ENCODE data around the gene FBN2. TPM values are rescaled to one million over a fixed set of nuclear protein-coding genes. Genes with fewer than 3 reads are reported as not detected.

Gene FBN2
- total and polyA plus RNA-seq, 2 of the 4 experiments (the other 2 are of a cell fraction) = 26.7 to 69.0 TPM

GRCh38 chr5:128574041-128574440 lies 36.0 kb upstream of the FBN2 start:
- DNase-seq = peak; percentile 56
- Histone ChIP-seq H2BK15ac (ENCODE audit: low read depth, low read length) (peak overlapping the region; percentile 47; the same call in 1 of the 3 replicates), H3K14ac (replicated peaks; ENCODE audit: low read depth, low read length) (no peak overlapping the region), H3K23ac (ENCODE audit: low read depth, low read length) (no peak overlapping the region), H2BK5ac (ENCODE audit: low read depth, low read length, poor library complexity, severe bottlenecking) (peak overlapping the region; percentile 18), H3K9me1 (ENCODE audit: insufficient read depth, low read length) (peaks cover 3% of the 10 kb centered on the region), H3K27me3 (ENCODE audit: control insufficient read depth, insufficient read depth, low read length) (no peaks in the 10 kb centered on the region), H2BK20ac (ENCODE audit: low read depth, low read length) (peak overlapping the region; percentile 72), H3K4me3 (ENCODE audit: insufficient read depth, low read depth, low read length) (no peak overlapping the region), H2AFZ (replicated peaks; ENCODE audit: low read length, poor library complexity) (no peak overlapping the region), H3K4ac (ENCODE audit: low read depth, low read length) (peak overlapping the region; percentile 70; the same call in 1 of the 2 replicates), H3K36me3 (ENCODE audit: control insufficient read depth, insufficient read depth, low read length) (no peaks in the 10 kb centered on the region), H3K56ac (ENCODE audit: extremely low read depth, insufficient read depth, low read length) (no peak overlapping the region; the same call in 1 of the 2 replicates), H4K8ac (ENCODE audit: low read depth in 2 of 2, low read length in 2 of 2) (no peak overlapping the region), H3K27ac (ENCODE audit: insufficient read depth, low read length) (peak overlapping the region; percentile 53; the same call in 1 of the 2 replicates), H4K5ac (ENCODE audit: low read depth, low read length) (no peak overlapping the region), H2BK120ac (ENCODE audit: low read depth, low read length) (peak overlapping the region; percentile 79), H4K20me1 (ENCODE audit: insufficient read depth, low read length) (no peaks in the 10 kb centered on the region), H3K9me3 (ENCODE audit: control insufficient read depth, insufficient read depth, low read length) (no peaks in the 10 kb centered on the region), H3K9ac (ENCODE audit: low read depth, low read length) (no peak overlapping the region), H3K79me1 (ENCODE audit: low read depth in 1 of 2, low read length in 2 of 2) (no peaks in the 10 kb centered on the region), H3K4me1 (ENCODE audit: control insufficient read depth, insufficient read depth, low read length) (peaks cover 11% of the 10 kb centered on the region), H3K18ac (ENCODE audit: low read depth, low read length) (peak overlapping the region; percentile 53; the same call in 1 of the 2 replicates), H2AK9ac (replicated peaks; ENCODE audit: low read depth, low read length, poor library complexity) (no peak overlapping the region), H4K91ac (ENCODE audit: insufficient read depth, low read depth, low read length) (peak overlapping the region; percentile 76; the same call in 1 of the 2 replicates), H3K4me2 (ENCODE audit: low read depth, low read length) (no peak overlapping the region), H2AK5ac (ENCODE audit: low read depth, low read length) (no peak overlapping the region)
- dilution Hi-C loops (cut with HindIII; ENCODE audit: low sequenced_read_pairs, unreplicated experiment) (no loop called here), in situ Hi-C loops (cut with MboI; ENCODE audit: low sequenced_read_pairs) (no loop called here), intact Hi-C loops (cut with micrococcal nuclease) (no loop called here)
- 100% methylated on average over 1 of the region's 1 CpG; no CpG with 5 or more reads in 1 of the 2 experiments for WGBS, 2 experiments (ENCODE audit: extremely low coverage in 2 of 2, insufficient read length in 1 of 2)
- POLR2A ChIA-PET (ENCODE audit: unreplicated experiment) = no interaction called here
- peak; percentile 63 for ATAC-seq (ENCODE audit: low read depth)
- no peak for TF ChIP-seq CHD1 (IDR thresholded peaks at IDR 0.05; ENCODE audit: low read depth, low read length)
- no peak for TF ChIP-seq NFE2L2 (IDR thresholded peaks at IDR 0.05; ENCODE audit: low read depth, low read length)
- no peak for TF ChIP-seq RCOR1 (IDR thresholded peaks at IDR 0.05; ENCODE audit: insufficient replicate concordance, low read length)
- no peak for TF ChIP-seq MAZ (IDR thresholded peaks at IDR 0.05; ENCODE audit: borderline replicate concordance, low read depth, low read length)
- TF ChIP-seq USF2 (IDR thresholded peaks at IDR 0.05; ENCODE audit: low read depth, low read length) = no peak
- no peak for TF ChIP-seq POLR2A (IDR thresholded peaks at IDR 0.05; ENCODE audit: low read depth, low read length)
- TF ChIP-seq SMC3 (IDR thresholded peaks at IDR 0.05; ENCODE audit: low read depth, low read length) = no peak
- TF ChIP-seq MXI1 (IDR thresholded peaks at IDR 0.05; ENCODE audit: borderline replicate concordance, low read depth, low read length) = no peak
- TF ChIP-seq RFX5 (IDR thresholded peaks at IDR 0.05; ENCODE audit: low read depth, low read length) = no peak
- no peak for TF ChIP-seq RAD21 (IDR thresholded peaks at IDR 0.05; ENCODE audit: low read length)
- no peak for TF ChIP-seq CTCF (conservative IDR thresholded peaks at IDR 0.05; ENCODE audit: low read depth, low read length)
- TF ChIP-seq BHLHE40 (IDR thresholded peaks at IDR 0.05; ENCODE audit: low read depth, low read length) = no peak
- TF ChIP-seq MAFK (IDR thresholded peaks at IDR 0.05; ENCODE audit: low read depth, low read length) = no peak
- TF ChIP-seq CEBPB (IDR thresholded peaks at IDR 0.05; ENCODE audit: low read depth, low read length) = no peak
- no peak for TF ChIP-seq FOS (IDR thresholded peaks at IDR 0.05; ENCODE audit: low read depth, low read length)
- TF ChIP-seq ELK1 (IDR thresholded peaks at IDR 0.05; ENCODE audit: borderline replicate concordance, low read depth, low read length) = no peak
- BruUV-seq (replicated peaks) = no TSS peak
- CTCF ChIA-PET = interaction anchor here (0.6 to 0.8 kb wide), 2 partner anchors 14 to 1042 kb away, joined by 3 to 4 read pairs; no protein-coding TSS in a partner anchor
